ENCODE measurements around the gene KCNJ18.
"Not testable (repeated sequence)": the region's sequence is repeated elsewhere in the genome, so short reads cannot be mapped to it uniquely, and the experiment has no call there.

The KCNJ18 gene

DNA sequence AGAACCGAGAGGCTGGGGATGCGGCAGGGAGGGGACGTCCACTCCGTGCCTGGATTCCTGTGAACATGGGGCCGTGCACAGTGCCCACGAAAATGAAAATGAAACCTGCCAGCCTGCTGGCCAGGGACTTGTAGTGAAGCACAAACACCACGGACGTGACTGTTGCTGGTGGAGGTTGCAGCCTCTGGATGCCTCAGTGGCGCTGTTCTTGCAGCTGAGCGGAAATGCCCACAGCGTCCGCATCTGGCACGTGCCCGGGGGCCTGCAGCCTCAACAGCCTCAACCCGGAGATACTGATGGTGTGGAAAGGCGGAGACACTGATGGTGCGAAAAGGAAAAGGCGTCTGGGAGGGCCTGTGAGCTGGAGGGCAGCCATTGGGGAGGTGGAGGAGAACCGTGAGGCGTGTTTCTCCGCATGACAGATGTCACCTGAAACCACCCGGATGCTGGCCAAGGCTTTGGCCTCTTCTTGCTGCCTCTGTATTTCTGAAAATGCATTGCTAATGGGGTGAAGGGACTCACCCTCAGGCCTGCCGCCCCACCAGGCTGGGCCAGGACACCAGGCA lies 44.8 kb downstream of the KCNJ18 start:
- DNase-seq, result not testable (repeated sequence)

- DNase-seq, result not testable (repeated sequence)
Observed at GRCh38 chr17:21738241-21738640, 45.9 kb downstream of the KCNJ18 start.

GRCh38 chr17:21738877-21739474 lies 46.7 kb downstream of the KCNJ18 start:
- not testable (repeated sequence) for DNase-seq

DNA sequence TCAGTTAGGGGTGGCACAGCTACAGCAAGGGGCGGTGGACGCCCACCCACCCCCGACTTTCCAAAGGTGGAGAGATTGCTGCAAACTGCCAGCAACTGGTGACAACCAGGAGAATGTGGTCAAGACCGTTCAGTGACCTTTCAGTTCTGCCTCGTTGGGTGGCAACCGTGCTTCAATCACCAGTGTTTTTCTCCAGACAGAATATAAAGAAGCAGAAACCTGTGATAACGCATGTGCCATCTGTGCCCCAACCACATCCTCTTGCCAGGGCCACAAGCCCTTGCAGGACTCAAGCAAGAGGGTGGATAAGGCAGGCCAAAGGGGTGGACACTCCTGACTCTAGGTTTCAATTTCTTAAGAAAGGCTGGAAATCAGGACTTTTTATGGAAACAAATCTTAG lies 47.2 kb downstream of the KCNJ18 start:
- not testable (repeated sequence) for DNase-seq

- not testable (repeated sequence) for DNase-seq
Observed at GRCh38 chr17:21740836-21741235, 48.5 kb downstream of the KCNJ18 start.

- DNase-seq, result not testable (repeated sequence)
Observed at GRCh38 chr17:21741520-21741919, 49.2 kb downstream of the KCNJ18 start.

GRCh38 chr17:21742326-21742725 lies 50.0 kb downstream of the KCNJ18 start:
- no peak for DNase-seq

GRCh38 chr17:21744151-21744550 lies 51.8 kb downstream of the KCNJ18 start:
- DNase-seq, result not testable (repeated sequence)

DNA sequence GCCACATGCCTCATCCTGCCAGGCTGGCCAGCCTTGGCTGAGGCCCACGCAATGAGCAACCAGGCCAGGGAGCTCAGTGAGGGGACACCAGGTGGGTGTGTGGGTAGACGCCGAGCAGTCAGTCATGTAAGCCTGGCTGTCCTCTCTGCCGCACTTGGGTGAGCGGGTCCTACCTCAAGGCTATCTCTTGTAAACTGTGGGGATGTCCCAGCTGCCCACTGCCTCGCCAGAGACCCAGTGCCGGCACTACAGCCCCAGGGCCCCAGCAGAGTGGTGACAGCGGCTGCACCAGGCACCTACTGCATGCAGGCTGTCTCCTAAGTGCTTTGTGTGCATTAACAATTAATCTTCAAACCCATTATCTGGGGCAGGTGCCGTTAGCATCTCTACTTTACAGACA lies 52.3 kb downstream of the KCNJ18 start:
- not testable (repeated sequence) for DNase-seq

GRCh38 chr17:21745385-21746054 lies 53.2 kb downstream of the KCNJ18 start:
- not testable (repeated sequence) for DNase-seq

DNA sequence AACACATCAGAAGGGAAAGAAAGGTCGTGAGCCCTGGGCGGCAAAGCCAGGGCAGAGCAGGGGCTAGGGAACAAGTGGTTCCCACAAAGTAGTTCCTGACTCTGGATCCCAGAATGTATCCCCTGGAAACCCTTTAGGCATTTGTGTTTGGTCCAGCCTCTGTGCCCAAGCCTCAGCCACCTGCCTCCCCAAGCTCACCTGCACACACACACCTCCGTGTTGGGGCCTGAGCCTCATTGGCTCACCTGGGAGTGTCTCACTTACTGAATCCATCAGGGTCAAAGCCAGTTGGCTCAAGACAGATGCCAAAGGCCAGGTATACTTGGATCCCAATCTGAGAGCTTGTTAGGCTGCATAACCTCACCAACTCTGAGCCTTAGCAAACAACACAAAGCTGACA lies 54.1 kb downstream of the KCNJ18 start:
- DNase-seq, result not testable (repeated sequence)

- not testable (repeated sequence) for DNase-seq
Observed at GRCh38 chr17:21747195-21747915, 55.0 kb downstream of the KCNJ18 start.

- DNase-seq, result not testable (repeated sequence)
Observed at GRCh38 chr17:21748686-21749085, 56.4 kb downstream of the KCNJ18 start.

DNA sequence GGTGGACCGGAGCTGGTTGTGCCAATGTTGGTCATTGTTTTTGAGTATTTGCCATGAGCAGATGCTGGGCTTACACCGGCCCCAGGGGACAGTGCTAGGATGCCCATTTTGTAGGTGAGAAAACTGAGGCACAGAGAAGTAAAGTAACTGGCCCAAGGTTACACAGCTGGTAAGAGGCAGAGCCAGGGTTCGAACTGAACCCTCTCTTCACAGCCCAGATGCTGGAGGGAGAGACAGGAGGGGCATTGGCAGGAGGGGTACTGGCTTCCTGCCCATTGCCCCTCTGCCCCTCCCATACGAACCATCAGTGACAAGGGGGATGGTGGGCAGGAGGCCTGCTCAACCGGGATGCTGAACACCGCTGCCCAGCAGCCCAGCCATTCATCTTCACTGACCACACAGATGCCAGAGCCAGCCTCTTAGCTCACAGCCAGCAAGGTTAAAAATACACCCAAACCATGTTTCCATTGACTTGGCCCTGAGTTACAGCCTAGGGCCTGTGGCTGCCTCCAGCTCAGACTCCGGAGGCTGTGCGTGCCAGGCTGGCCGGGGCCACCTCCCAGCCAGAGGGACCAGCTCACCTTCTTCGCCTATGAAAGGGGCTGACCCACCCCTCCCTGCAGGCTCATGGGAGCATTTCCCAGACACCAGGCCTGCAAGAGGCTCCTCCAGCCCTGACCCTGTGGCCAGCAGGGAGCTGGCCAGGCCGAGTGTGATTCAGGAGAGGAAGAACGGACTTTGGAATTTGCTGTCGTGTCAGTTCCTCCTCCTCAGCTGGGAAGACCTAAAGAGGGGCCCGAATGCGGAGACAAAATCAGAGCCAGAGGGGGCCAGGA lies 57.6 kb downstream of the KCNJ18 start:
- DNase-seq, result not testable (repeated sequence)

DNA sequence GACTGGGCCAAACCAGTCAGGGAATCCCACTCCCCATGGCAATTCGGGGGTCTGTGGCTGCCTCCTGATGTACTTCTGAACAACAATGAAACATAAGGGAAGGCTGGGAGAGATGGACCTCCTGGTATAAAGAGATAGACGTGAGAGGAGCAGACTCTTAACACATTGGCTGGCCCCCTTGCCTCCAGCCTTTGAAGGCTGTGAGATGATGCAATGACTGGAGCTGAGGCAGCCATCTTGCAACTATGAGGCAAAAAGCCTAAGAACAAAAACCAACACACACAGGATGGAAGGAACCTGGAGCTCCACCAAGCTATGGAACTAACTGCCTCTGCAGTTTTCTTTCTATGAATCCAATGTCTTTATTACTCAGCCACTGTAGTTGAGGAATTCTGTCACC lies 58.8 kb downstream of the KCNJ18 start:
- not testable (repeated sequence) for DNase-seq
